GM23338 (cell line): ENCODE results near the gene ADGRB2. TPM values are rescaled to one million over a fixed set of nuclear protein-coding genes. Genes with fewer than 3 reads are reported as not detected.
A peak's percentile ranks its signal among the peaks of the same experiment; 100 is the strongest.

Source experiments
- ATAC-seq: fragments of 200-7000 bp; cut with Tn5 transposase; 3 replicates; pipeline ENCODE4 v1.9.1; 2020
- DNase-seq: peaks from one replicate; pipeline ENCODE4 v3.0.0-alpha.2; 2015; ENCODE audit warnings: low spot score
- H2AFZ ChIP-seq: fragments of 200-600 bp; sonication (generic); 2 replicates; pipeline ENCODE4 v1.8.0; 2016; ENCODE audit warnings: antibody characterized with exemption, mild to moderate bottlenecking, moderate library complexity
- H3F3A ChIP-seq: fragments of 200-600 bp; sonication (generic); replicated peaks from 2 replicates; pipeline ENCODE4 v1.8.0; 2017; ENCODE audit warnings: antibody characterized with exemption, mixed run types, low read depth
- H3K27ac ChIP-seq: fragments of 200-600 bp; sonication (generic); 2 replicates; pipeline ENCODE4 v1.6.1; 2016; ENCODE audit warnings: low read depth
- H3K27me3 ChIP-seq: fragments of 200-600 bp; sonication (generic); 2 replicates; pipeline ENCODE4 v1.8.0; 2016; ENCODE audit warnings: mild to moderate bottlenecking, mixed run types, moderate library complexity; ENCODE audit not compliant: insufficient read depth
- H3K36me3 ChIP-seq: fragments of 200-600 bp; sonication (generic); 2 replicates; pipeline ENCODE4 v1.8.0; 2016; ENCODE audit warnings: mild to moderate bottlenecking; ENCODE audit not compliant: insufficient read depth
- H3K4me1 ChIP-seq: fragments of 200-600 bp; sonication (generic); 2 replicates; pipeline ENCODE4 v1.8.0; 2016; ENCODE audit warnings: mild to moderate bottlenecking, moderate library complexity; ENCODE audit not compliant: insufficient read depth
- H3K4me2 ChIP-seq: fragments of 200-600 bp; sonication (generic); 2 replicates; pipeline ENCODE4 v1.7.1; 2017; ENCODE audit warnings: mixed run types
- H3K4me3 ChIP-seq: fragments of 200-600 bp; sonication (generic); 2 replicates; pipeline ENCODE4 v1.6.1; 2016; ENCODE audit warnings: mixed run types
- H3K79me2 ChIP-seq: fragments of 200-600 bp; sonication (generic); replicated peaks from 2 replicates; pipeline ENCODE4 v1.8.0; 2017; ENCODE audit warnings: mild to moderate bottlenecking; ENCODE audit not compliant: insufficient read depth
- H3K9me2 ChIP-seq: fragments of 200-600 bp; sonication (generic); 2 replicates; pipeline ENCODE4 v1.8.0; 2017; ENCODE audit not compliant: insufficient read depth
- H4K20me1 ChIP-seq: fragments of 200-600 bp; sonication (generic); replicated peaks from 2 replicates; pipeline ENCODE4 v1.8.0; 2017; ENCODE audit warnings: mild to moderate bottlenecking; ENCODE audit not compliant: insufficient read depth
- H3K27ac Mint-ChIP-seq: 2 replicates; pipeline ENCODE4 v1.8.0; 2020; ENCODE audit warnings: inconsistent platforms, mild to moderate bottlenecking, moderate library complexity, mixed read lengths
- H3K27me3 Mint-ChIP-seq: 3 replicates; pipeline ENCODE4 v1.8.0; 2022; ENCODE audit warnings: low read depth, mild to moderate bottlenecking, moderate library complexity, mixed read lengths, inconsistent platforms; ENCODE audit not compliant: insufficient read depth, poor library complexity
- H3K36me3 Mint-ChIP-seq: 3 replicates; pipeline ENCODE4 v1.8.0; 2021; ENCODE audit warnings: low read depth, mild to moderate bottlenecking, inconsistent platforms, moderate library complexity, mixed read lengths
- H3K4me1 Mint-ChIP-seq: 3 replicates; pipeline ENCODE4 v1.8.0; 2020; ENCODE audit warnings: mild to moderate bottlenecking, inconsistent platforms, mixed read lengths
- H3K4me3 Mint-ChIP-seq: 3 replicates; pipeline ENCODE4 v1.8.0; 2021; ENCODE audit warnings: moderate library complexity, mild to moderate bottlenecking, inconsistent platforms, mixed read lengths
- H3K9me3 Mint-ChIP-seq: 3 replicates; pipeline ENCODE4 v1.8.0; 2020; ENCODE audit warnings: moderate library complexity, mild to moderate bottlenecking, inconsistent platforms, mixed read lengths
- EZH2 ChIP-seq: fragments of 200-600 bp; sonication (generic); IDR thresholded peaks from one replicate; pipeline ENCODE4 v1.8.0; 2017; ENCODE audit warnings: antibody characterized with exemption, mild to moderate bottlenecking, low read depth; ENCODE audit not compliant: unreplicated experiment
- EZH2phosphoT487 ChIP-seq: fragments of 200-600 bp; sonication (generic); IDR thresholded peaks from one replicate; pipeline ENCODE4 v1.8.1; 2018; ENCODE audit warnings: antibody characterized with exemption; ENCODE audit not compliant: unreplicated experiment
- JUNB ChIP-seq: IDR thresholded peaks from one replicate; pipeline ENCODE4 v1.6.1; 2016; ENCODE audit warnings: antibody characterized with exemption; ENCODE audit not compliant: unreplicated experiment
- ZNF114 ChIP-seq: fragments of 250-450 bp; sonication (Bioruptor Pico); IDR thresholded peaks from 2 replicates; pipeline ENCODE4 v1.5.0; 2020; ENCODE audit warnings: mild to moderate bottlenecking, moderate library complexity
- ZNF462 ChIP-seq: fragments of 250-450 bp; sonication (Bioruptor Pico); IDR thresholded peaks from 2 replicates; pipeline ENCODE4 v1.5.0; 2020; ENCODE audit warnings: mild to moderate bottlenecking, moderate library complexity
- polyA plus RNA-seq: library from polyadenylated mRNA; unstranded; fragments of >200 nt; fragmentation: Nextera tagmentation; extraction: Ambion mirVana; gene quantifications from 2 replicates; pipeline ENCODE4 v1.2.1, GENCODE V29; 2016
- total RNA-seq: library from RNA; depleted of rRNA; stranded (reverse); fragments of >200 nt; shearing (Covaris generic); gene quantifications from 2 replicates; pipeline ENCODE4 v1.2.3, GENCODE V29; 2014

The ADGRB2 gene
- total and polyA plus RNA-seq, 2 experiments from 2014 or later: 8.0 to 27.8 TPM

- TF ChIP-seq ZNF462 (no peak), EZH2 (no peak), EZH2phosphoT487 (no peak), JUNB (no peak)
Observed at GRCh38 chr1:31751822-31752241, 12.3 kb downstream of the ADGRB2 start (continued).

- peaks cover 54% of the 10 kb centered on the region for H3K4me1 Mint-ChIP-seq
Observed at GRCh38 chr1:31750858-31751510, 13.2 kb downstream of the ADGRB2 start.

More at GRCh38 chr1:31750858-31751510, 13.2 kb downstream of the ADGRB2 start:
- peaks cover 14% of the 10 kb centered on the region for H3K27me3 Mint-ChIP-seq
- ATAC-seq (no peak), DNase-seq (no peak)
- Histone ChIP-seq H3K79me2 (no peaks in the 10 kb centered on the region), H3K36me3 (no peaks in the 10 kb centered on the region), H3F3A (no peaks in the 10 kb centered on the region), H3K4me3 (no peak overlapping the region), H3K4me1 (peaks cover 22% of the 10 kb centered on the region), H3K9me2 (no peaks in the 10 kb centered on the region), H3K27me3 (no peaks in the 10 kb centered on the region), H4K20me1 (no peaks in the 10 kb centered on the region), H2AFZ (no peak overlapping the region), H3K27ac (no peak overlapping the region), H3K4me2 (no peak overlapping the region)
- H3K36me3 Mint-ChIP-seq: no peaks in the 10 kb centered on the region; the same call in 2 of the 3 replicates
- TF ChIP-seq ZNF114 (CRISPR knock-in tag): no peak
- H3K9me3 Mint-ChIP-seq: no peaks in the 10 kb centered on the region
- no peak overlapping the region; the same call in 2 of the 3 replicates for H3K4me3 Mint-ChIP-seq
- peak overlapping the region; percentile 13; the same call in 1 of the 2 replicates for H3K27ac Mint-ChIP-seq
